CD4-positive, alpha-beta memory T cell (primary cell): Measurements from ENCODE around the gene PLXNA1. TPM values are rescaled to one million over a fixed set of nuclear protein-coding genes. Genes with fewer than 3 reads are reported as not detected.

ENCODE experiments used
- CTCF ChIA-PET: fragments of 350-600 bp; sonication (Branson Sonifier 250); formaldehyde crosslinking; loops from one replicate; lab custom pipeline; 2021; ENCODE audit warnings: inconsistent platforms; ENCODE audit not compliant: partially characterized antibody; lab: Charles Lee
- POLR2A ChIA-PET: fragments of 350-600 bp; sonication (Branson Sonifier 250); formaldehyde crosslinking; loops from one replicate; lab custom pipeline; 2021; ENCODE audit not compliant: partially characterized antibody; lab: Charles Lee
- DNase-seq, 5 donors: peaks; one replicate each; pipeline versions ENCODE4 v3.0.0 to v3.0.0-alpha.2; 2020 to 2022; ENCODE audit warnings: mixed read lengths in 1 of 5
- H3K27ac ChIP-seq: one replicate; pipeline ENCODE4 v1.7.0; 2013; ENCODE audit warnings: low read depth, low read length
- H3K27me3 ChIP-seq: 2 replicates; pipeline ENCODE4 v1.7.0; 2013; ENCODE audit warnings: mild to moderate bottlenecking, low read length, moderate library complexity; ENCODE audit not compliant: insufficient read depth
- H3K36me3 ChIP-seq: 2 replicates; pipeline ENCODE4 v1.7.0; 2013; ENCODE audit warnings: mild to moderate bottlenecking, low read length, moderate library complexity; ENCODE audit not compliant: insufficient read depth
- H3K4me1 ChIP-seq: 2 replicates; pipeline ENCODE4 v1.7.0; 2013; ENCODE audit warnings: mild to moderate bottlenecking, low read length, moderate library complexity; ENCODE audit not compliant: insufficient read depth
- H3K4me3 ChIP-seq, 2 donors: one replicate each; pipeline ENCODE4 v1.7.0; 2013; ENCODE audit warnings: low read length in 2 of 2, mild to moderate bottlenecking in 1 of 2
- H3K9me3 ChIP-seq, 2 donors: one replicate each; pipeline ENCODE4 v1.7.0; 2013; ENCODE audit warnings: low read length in 2 of 2, control low read depth in 1 of 2; ENCODE audit not compliant: control insufficient read depth in 1 of 2
- H3K27ac Mint-ChIP-seq, 7 donors: one replicate each; pipeline ENCODE4 v1.8.0; 2020 to 2021; ENCODE audit warnings: mixed read lengths in 7 of 7, mild to moderate bottlenecking in 6 of 7, inconsistent platforms in 3 of 7, moderate library complexity in 3 of 7
- H3K27me3 Mint-ChIP-seq, 2 donors: one replicate each; pipeline ENCODE4 v1.8.0; 2020 to 2021; ENCODE audit warnings: mixed read lengths in 2 of 2
- H3K36me3 Mint-ChIP-seq, 2 donors: one replicate each; pipeline ENCODE4 v1.8.0; 2020 to 2021; ENCODE audit warnings: mixed read lengths in 2 of 2, inconsistent platforms in 1 of 2, mild to moderate bottlenecking in 1 of 2
- H3K4me1 Mint-ChIP-seq, 4 donors: one replicate each; pipeline ENCODE4 v1.8.0; 2020 to 2021; ENCODE audit warnings: mixed read lengths in 4 of 4, mild to moderate bottlenecking in 1 of 4
- H3K4me3 Mint-ChIP-seq, 8 donors: one replicate each; pipeline ENCODE4 v1.8.0; 2020 to 2021; ENCODE audit warnings: mixed read lengths in 8 of 8, mild to moderate bottlenecking in 7 of 8, moderate library complexity in 6 of 8, inconsistent platforms in 3 of 8
- H3K9me3 Mint-ChIP-seq, 8 donors: one replicate each; pipeline ENCODE4 v1.8.0; 2020 to 2021; ENCODE audit warnings: mixed read lengths in 8 of 8, mild to moderate bottlenecking in 5 of 8, inconsistent platforms in 3 of 8, moderate library complexity in 1 of 8
- intact Hi-C: fragments of 100-400 bp; cut with micrococcal nuclease; formaldehyde crosslinking; loops from one replicate; pipeline ENCODE4 v1.15.1; 2023
- polyA plus RNA-seq, 2 donors: library from polyadenylated mRNA; unstranded; fragments of 300-500 nt; fragmentation: Illumina TruSeq; gene quantifications; one replicate each; pipeline ENCODE4 v1.2.3, GENCODE V29; 2021
- total RNA-seq, 2 experiments: library from RNA; stranded (reverse); gene quantifications; one replicate each; pipeline ENCODE4 v1.2.3, GENCODE V29; 2021

The PLXNA1 gene
- total and polyA plus RNA-seq, 4 experiments from 2014 or later, result 0.34 to 21.3 (median 10.2) TPM

GRCh38 chr3:126997455-126998038 is 14.6 kb downstream of the PLXNA1 start:
- ChIA-PET CTCF (no interaction called here), POLR2A (no interaction called here)
- intact Hi-C loops, result no loop called here
- Mint-ChIP-seq H3K9me3 (no peaks in the 10 kb centered on the region), H3K4me3 (no peak overlapping the region), H3K27me3 (no peaks in the 10 kb centered on the region), H3K27ac (peak overlapping the region in 2 of 7 donors; percentile 29 to 51), H3K36me3 (peaks cover 0 to 3% of the 10 kb centered on the region in 2 donors), H3K4me1 (peaks cover 0 to 7% (median 2%) of the 10 kb centered on the region in 4 donors)
- no peaks in the 10 kb centered on the region for H3K4me1 ChIP-seq
- no peaks in the 10 kb centered on the region for H3K27me3 ChIP-seq
- H3K9me3 ChIP-seq, result no peaks in the 10 kb centered on the region
- H3K36me3 ChIP-seq, result no peaks in the 10 kb centered on the region
- H3K27ac ChIP-seq, result no peak overlapping the region
- no peak for DNase-seq
- H3K4me3 ChIP-seq, result no peak overlapping the region

DNA sequence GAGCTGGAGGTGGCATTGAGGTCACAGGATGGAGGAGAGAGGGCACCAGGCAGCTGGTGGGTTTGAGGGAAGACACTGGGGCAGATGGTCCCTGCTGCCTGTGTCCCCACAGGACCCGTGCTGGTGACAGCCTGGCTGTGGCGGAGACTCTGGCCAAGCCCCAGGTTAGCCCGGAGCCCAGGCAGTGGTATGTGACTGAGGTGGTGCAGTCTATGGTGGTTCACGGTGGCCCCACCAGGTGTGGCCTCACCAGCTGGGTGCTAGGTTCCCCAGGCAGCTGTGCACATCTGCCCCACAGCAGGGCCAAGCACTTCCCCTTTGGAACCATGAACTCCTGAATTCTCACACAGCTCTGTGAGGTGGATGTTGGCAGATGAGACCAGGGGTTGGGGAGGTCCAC is 15.4 kb downstream of the PLXNA1 start:
- H3K27me3 ChIP-seq, result no peaks in the 10 kb centered on the region
- Mint-ChIP-seq H3K9me3 (no peaks in the 10 kb centered on the region), H3K4me1 (peaks cover 0 to 7% (median 2%) of the 10 kb centered on the region in 4 donors), H3K27me3 (no peaks in the 10 kb centered on the region), H3K36me3 (peaks cover 0 to 3% of the 10 kb centered on the region in 2 donors), H3K4me3 (no peak overlapping the region), H3K27ac (peak overlapping the region in 1 of 7 donors; percentile 29)
- POLR2A ChIA-PET, result no interaction called here
- intact Hi-C loops, result no loop called here
- no peaks in the 10 kb centered on the region for H3K4me1 ChIP-seq
- no peaks in the 10 kb centered on the region for H3K9me3 ChIP-seq
- DNase-seq, result no peak
- H3K4me3 ChIP-seq, result no peak overlapping the region
- no peak overlapping the region for H3K27ac ChIP-seq
- CTCF ChIA-PET, result no interaction called here
- H3K36me3 ChIP-seq, result no peaks in the 10 kb centered on the region

DNA sequence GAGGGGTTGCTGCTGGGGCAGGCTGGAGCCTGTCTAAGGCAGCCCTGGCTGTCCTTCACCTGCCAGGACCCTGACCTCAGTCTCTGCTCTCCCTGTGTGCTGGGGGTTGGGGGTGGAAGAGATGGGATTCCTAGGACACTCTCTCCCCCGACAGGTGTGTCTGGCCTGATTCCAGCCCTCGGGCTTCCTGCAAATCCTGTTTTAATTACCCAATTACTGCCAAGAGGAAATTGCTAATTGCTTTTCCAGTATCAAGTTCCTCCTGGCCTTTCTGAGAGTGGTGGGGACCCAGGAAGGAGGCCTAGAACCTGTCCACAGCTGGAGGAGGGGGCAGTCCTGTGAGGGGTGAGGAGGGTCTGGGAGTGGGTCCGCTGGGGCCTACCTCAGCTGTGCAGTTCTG is 15.8 kb downstream of the PLXNA1 start:
- ChIA-PET CTCF (no interaction called here), POLR2A (no interaction called here)
- Histone ChIP-seq H3K4me1 (no peaks in the 10 kb centered on the region), H3K9me3 (no peaks in the 10 kb centered on the region), H3K4me3 (no peak overlapping the region), H3K27me3 (no peaks in the 10 kb centered on the region), H3K27ac (no peak overlapping the region), H3K36me3 (no peaks in the 10 kb centered on the region)
- intact Hi-C loops, result no loop called here
- H3K27ac Mint-ChIP-seq, result peak overlapping the region in 2 of 7 donors; percentile 10 to 29
- H3K4me3 Mint-ChIP-seq, result no peak overlapping the region
- no peaks in the 10 kb centered on the region for H3K9me3 Mint-ChIP-seq
- H3K36me3 Mint-ChIP-seq, result peaks cover 1 to 2% of the 10 kb centered on the region in 2 donors
- no peak for DNase-seq
- peaks cover 0 to 7% (median 1%) of the 10 kb centered on the region in 4 donors for H3K4me1 Mint-ChIP-seq
- no peaks in the 10 kb centered on the region for H3K27me3 Mint-ChIP-seq

- CTCF ChIA-PET, result no interaction called here
- Mint-ChIP-seq H3K27ac (no peak overlapping the region), H3K4me3 (no peak overlapping the region), H3K27me3 (no peaks in the 10 kb centered on the region), H3K36me3 (peaks cover 0 to 3% of the 10 kb centered on the region in 2 donors), H3K4me1 (peaks cover 0 to 7% (median 1%) of the 10 kb centered on the region in 4 donors), H3K9me3 (no peaks in the 10 kb centered on the region)
- no peak overlapping the region for H3K4me3 ChIP-seq
- H3K9me3 ChIP-seq, result no peaks in the 10 kb centered on the region
- intact Hi-C loops, result no loop called here
- DNase-seq, result no peak
- no peaks in the 10 kb centered on the region for H3K36me3 ChIP-seq
- H3K27ac ChIP-seq, result no peak overlapping the region
- POLR2A ChIA-PET, result no interaction called here
- H3K4me1 ChIP-seq, result no peaks in the 10 kb centered on the region
- no peaks in the 10 kb centered on the region for H3K27me3 ChIP-seq
These were observed 16.5 kb downstream of the PLXNA1 start for GRCh38 chr3:126999383-126999782.

- peaks cover 0 to 7% (median 1%) of the 10 kb centered on the region in 4 donors for H3K4me1 Mint-ChIP-seq
- ChIA-PET POLR2A (no interaction called here), CTCF (no interaction called here)
- intact Hi-C loops, result no loop called here
- peaks cover 0 to 3% of the 10 kb centered on the region in 2 donors for H3K36me3 Mint-ChIP-seq
- Histone ChIP-seq H3K27me3 (no peaks in the 10 kb centered on the region), H3K4me1 (no peaks in the 10 kb centered on the region), H3K27ac (no peak overlapping the region), H3K36me3 (no peaks in the 10 kb centered on the region), H3K4me3 (no peak overlapping the region), H3K9me3 (no peaks in the 10 kb centered on the region)
- no peak for DNase-seq
- H3K27ac Mint-ChIP-seq, result no peak overlapping the region
- H3K9me3 Mint-ChIP-seq, result no peaks in the 10 kb centered on the region
- H3K27me3 Mint-ChIP-seq, result no peaks in the 10 kb centered on the region
- no peak overlapping the region for H3K4me3 Mint-ChIP-seq
These were observed 17.2 kb downstream of the PLXNA1 start for GRCh38 chr3:127000119-127000518.

GRCh38 chr3:127000761-127001160 is 17.8 kb downstream of the PLXNA1 start:
- peaks cover 0 to 3% of the 10 kb centered on the region in 2 donors for H3K36me3 Mint-ChIP-seq
- intact Hi-C loops, result no loop called here
- H3K9me3 Mint-ChIP-seq, result no peaks in the 10 kb centered on the region
- no peak overlapping the region for H3K4me3 ChIP-seq
- ChIA-PET POLR2A (no interaction called here), CTCF (no interaction called here)
- peaks cover 0 to 7% (median 1%) of the 10 kb centered on the region in 4 donors for H3K4me1 Mint-ChIP-seq
- no peak overlapping the region for H3K4me3 Mint-ChIP-seq
- H3K27ac Mint-ChIP-seq, result peak overlapping the region in 1 of 7 donors; percentile 24
- no peaks in the 10 kb centered on the region for H3K27me3 ChIP-seq
- H3K27ac ChIP-seq, result no peak overlapping the region
- DNase-seq, result no peak
- H3K9me3 ChIP-seq, result no peaks in the 10 kb centered on the region
- H3K27me3 Mint-ChIP-seq, result no peaks in the 10 kb centered on the region
- H3K4me1 ChIP-seq, result no peaks in the 10 kb centered on the region
- H3K36me3 ChIP-seq, result no peaks in the 10 kb centered on the region

GRCh38 chr3:127001486-127002194 is 18.7 kb downstream of the PLXNA1 start:
- peaks cover 0 to 4% of the 10 kb centered on the region in 2 donors for H3K36me3 Mint-ChIP-seq
- no peaks in the 10 kb centered on the region for H3K9me3 Mint-ChIP-seq
- intact Hi-C loops, result no loop called here
- H3K4me3 Mint-ChIP-seq, result peak overlapping the region in 1 of 8 donors; percentile 65
- H3K4me1 Mint-ChIP-seq, result peaks cover 0 to 7% (median 1%) of the 10 kb centered on the region in 4 donors
- ChIA-PET POLR2A (no interaction called here), CTCF (no interaction called here)
- Histone ChIP-seq H3K27me3 (no peaks in the 10 kb centered on the region), H3K4me3 (no peak overlapping the region), H3K36me3 (no peaks in the 10 kb centered on the region), H3K9me3 (no peaks in the 10 kb centered on the region), H3K27ac (no peak overlapping the region), H3K4me1 (no peaks in the 10 kb centered on the region)
- DNase-seq, result no peak
- H3K27ac Mint-ChIP-seq, result no peak overlapping the region
- no peaks in the 10 kb centered on the region for H3K27me3 Mint-ChIP-seq
